GM19455 (cell line): Measurements from ENCODE around the gene CALN1.
"Not testable (repeated sequence)": the region's sequence is repeated elsewhere in the genome, so short reads cannot be mapped to it uniquely, and the experiment has no call there.

ENCODE experiments used
- ATAC-seq: cut with Tn5 transposase; IDR thresholded peaks from one replicate; pipeline ENCODE4 v1.9.1; 2021; ENCODE audit not compliant: unreplicated experiment

CALN1 gene

GRCh38 chr7:71822406-71822805 is 589.7 kb downstream of the CALN1 start:
- ATAC-seq, result not testable (repeated sequence)

GRCh38 chr7:71817916-71818315 is 594.2 kb downstream of the CALN1 start:
- ATAC-seq, result no peak

GRCh38 chr7:71808115-71808514 is 604.0 kb downstream of the CALN1 start:
- no peak for ATAC-seq

- ATAC-seq, result no peak
These were observed 607.9 kb downstream of the CALN1 start for GRCh38 chr7:71804256-71804655.

- no peak for ATAC-seq
These were observed 610.2 kb downstream of the CALN1 start for GRCh38 chr7:71801976-71802375.

- ATAC-seq, result no peak
These were observed 611.8 kb downstream of the CALN1 start for GRCh38 chr7:71800321-71800720.

- no peak for ATAC-seq
These were observed 616.7 kb downstream of the CALN1 start for GRCh38 chr7:71795410-71795809.

GRCh38 chr7:71793251-71793650 is 618.9 kb downstream of the CALN1 start:
- ATAC-seq, result no peak

GRCh38 chr7:71787513-71787912 is 624.6 kb downstream of the CALN1 start:
- no peak for ATAC-seq

- ATAC-seq, result no peak
These were observed 626.9 kb downstream of the CALN1 start for GRCh38 chr7:71785216-71785615.

- no peak for ATAC-seq
These were observed 627.4 kb downstream of the CALN1 start for GRCh38 chr7:71784781-71785180.

- no peak for ATAC-seq
These were observed 628.0 kb downstream of the CALN1 start for GRCh38 chr7:71784180-71784579.

- ATAC-seq, result no peak
These were observed 628.4 kb downstream of the CALN1 start for GRCh38 chr7:71783779-71784178.

GRCh38 chr7:71782051-71782450 is 630.1 kb downstream of the CALN1 start:
- ATAC-seq, result no peak

- ATAC-seq, result no peak
These were observed 631.9 kb downstream of the CALN1 start for GRCh38 chr7:71780282-71780681.

GRCh38 chr7:71777278-71777677 is 634.9 kb downstream of the CALN1 start:
- no peak for ATAC-seq

- ATAC-seq, result no peak
These were observed 635.4 kb downstream of the CALN1 start for GRCh38 chr7:71776726-71777125.

GRCh38 chr7:71775648-71776047 is 636.5 kb downstream of the CALN1 start:
- ATAC-seq, result no peak

- ATAC-seq, result no peak
These were observed 639.4 kb downstream of the CALN1 start for GRCh38 chr7:71772779-71773178.

- no peak for ATAC-seq
These were observed 641.8 kb downstream of the CALN1 start for GRCh38 chr7:71770269-71770907.

GRCh38 chr7:71769326-71769725 is 642.8 kb downstream of the CALN1 start:
- no peak for ATAC-seq

- ATAC-seq, result no peak
These were observed 643.7 kb downstream of the CALN1 start for GRCh38 chr7:71768450-71768849.

- no peak for ATAC-seq
These were observed 646.1 kb downstream of the CALN1 start for GRCh38 chr7:71766016-71766415.
